ENCODE data around the gene INF2. TPM values are rescaled to one million over a fixed set of nuclear protein-coding genes. Genes with fewer than 3 reads are reported as not detected.

INF2 gene
- total RNA-seq, 1 donor from 2014 or later = 130 TPM

DNA sequence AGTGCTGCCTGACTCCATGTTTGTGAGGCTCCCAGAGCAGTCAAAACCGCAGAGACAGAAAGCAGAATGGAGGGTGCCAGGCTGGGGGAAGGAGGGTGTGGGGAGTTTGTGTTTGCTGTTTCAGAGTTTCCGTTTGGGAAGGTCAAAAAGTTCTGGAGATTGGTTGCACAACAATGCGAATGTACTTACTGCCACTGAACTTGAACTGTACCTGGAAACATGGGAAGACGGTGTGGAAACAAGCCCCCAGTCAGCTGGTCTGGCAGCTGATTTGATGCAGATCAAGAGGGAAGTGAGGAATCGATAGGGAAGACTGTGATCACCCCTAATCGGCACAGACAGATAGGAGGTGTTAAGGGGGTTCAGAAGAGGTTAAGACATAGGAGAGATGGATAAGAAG lies 35.3 kb upstream of the INF2 start:
- TF ChIP-seq CTCF (IDR thresholded peaks at IDR 0.05) = no peak
- no peak overlapping the region for H3K27ac Mint-ChIP-seq (ENCODE audit: unreplicated experiment)
- H3K9me3 Mint-ChIP-seq (ENCODE audit: unreplicated experiment) = no peaks in the 10 kb centered on the region
- DNase-seq (ENCODE audit: extremely low spot score, unreplicated experiment) = no peak
- H3K4me1 Mint-ChIP-seq (ENCODE audit: unreplicated experiment) = peaks cover 16% of the 10 kb centered on the region
- no peaks in the 10 kb centered on the region for H3K36me3 Mint-ChIP-seq (ENCODE audit: unreplicated experiment)
- peaks cover 5% of the 10 kb centered on the region for H3K27me3 Mint-ChIP-seq (ENCODE audit: unreplicated experiment)
- H3K4me3 Mint-ChIP-seq (ENCODE audit: unreplicated experiment) = no peak overlapping the region

DNA sequence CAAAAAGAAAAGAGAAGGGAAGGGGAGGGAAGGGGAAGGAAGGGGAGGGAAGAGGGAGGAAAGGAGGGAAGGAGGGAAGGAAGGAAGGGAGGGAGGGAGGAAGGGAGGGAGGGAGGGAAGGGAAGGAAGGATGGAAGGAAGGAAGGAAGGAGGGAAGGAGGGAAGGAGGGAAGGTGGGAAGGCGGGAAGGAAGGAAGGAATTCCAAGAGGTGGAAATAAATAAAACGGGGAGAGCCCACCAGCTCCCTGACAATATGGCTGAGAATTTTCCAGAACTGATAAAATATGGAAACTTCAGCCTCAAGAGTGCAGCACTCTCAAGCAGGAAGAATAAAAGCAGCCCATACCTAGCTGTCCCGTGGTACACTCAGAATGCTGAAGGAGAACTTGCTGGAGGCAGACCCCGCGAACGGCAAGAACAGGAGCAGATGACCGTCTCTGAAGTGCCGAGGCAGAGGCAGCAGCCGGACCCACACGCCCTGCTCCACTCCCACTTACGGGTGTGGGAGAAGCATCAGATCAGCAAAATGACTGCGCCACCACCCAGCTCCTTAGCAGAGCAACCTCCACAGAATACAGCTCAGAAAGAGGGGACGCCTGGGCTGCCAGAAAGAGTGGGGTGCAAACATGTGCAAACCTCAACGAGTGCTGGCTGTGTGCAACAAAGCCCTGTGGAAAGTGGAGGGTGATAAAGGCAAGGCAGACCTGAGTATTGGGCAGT lies 34.1 kb upstream of the INF2 start:
- peaks cover 16% of the 10 kb centered on the region for H3K4me1 Mint-ChIP-seq (ENCODE audit: unreplicated experiment)
- no peaks in the 10 kb centered on the region for H3K36me3 Mint-ChIP-seq (ENCODE audit: unreplicated experiment)

DNA sequence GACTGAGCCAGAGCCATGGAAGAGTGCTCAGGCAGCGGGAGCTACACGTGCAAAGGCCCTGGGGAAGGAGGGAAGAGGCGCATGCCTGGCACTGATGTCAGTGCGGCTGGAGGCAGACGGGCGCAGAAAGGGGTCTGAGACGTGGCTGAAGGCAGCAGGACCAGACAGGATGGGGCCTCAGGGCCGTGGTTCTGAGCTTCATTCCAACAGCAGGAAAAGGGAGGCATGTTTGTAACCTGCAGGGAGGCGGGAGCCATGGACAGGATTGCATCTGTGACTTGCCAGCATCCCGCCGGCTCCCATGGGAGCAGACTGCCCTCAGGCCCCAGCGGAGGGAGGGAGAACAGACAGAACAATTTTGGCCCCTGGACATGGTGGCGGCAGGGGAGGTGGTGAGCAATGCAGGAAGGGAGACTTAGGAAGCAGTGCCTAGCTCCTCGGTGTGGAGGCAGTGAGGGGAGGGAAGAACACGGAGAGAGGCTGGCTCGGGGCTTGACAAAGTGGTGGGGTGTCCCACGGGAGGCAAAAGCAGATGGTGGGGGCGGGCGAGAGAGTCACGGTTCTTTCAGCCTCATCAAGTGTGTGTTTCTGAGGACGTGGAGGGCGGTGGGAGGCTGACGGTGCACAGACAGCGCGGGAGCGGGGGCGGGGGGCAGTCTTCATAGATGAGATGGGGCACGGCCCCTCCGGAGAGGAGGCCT lies 33.3 kb upstream of the INF2 start:
- Mint-ChIP-seq H3K4me1 (ENCODE audit: unreplicated experiment) (peaks cover 16% of the 10 kb centered on the region), H3K4me3 (ENCODE audit: unreplicated experiment) (no peak overlapping the region), H3K9me3 (ENCODE audit: unreplicated experiment) (no peaks in the 10 kb centered on the region), H3K27ac (ENCODE audit: unreplicated experiment) (peak overlapping the region; percentile 41), H3K36me3 (ENCODE audit: unreplicated experiment) (no peaks in the 10 kb centered on the region), H3K27me3 (ENCODE audit: unreplicated experiment) (no peaks in the 10 kb centered on the region)
- DNase-seq (ENCODE audit: extremely low spot score, unreplicated experiment) = no peak
- TF ChIP-seq CTCF (IDR thresholded peaks at IDR 0.05) = no peak

More for the DNA sequence above, 34.1 kb upstream of the INF2 start:
- Mint-ChIP-seq H3K27me3 (ENCODE audit: unreplicated experiment) (no peaks in the 10 kb centered on the region), H3K27ac (ENCODE audit: unreplicated experiment) (no peak overlapping the region), H3K9me3 (ENCODE audit: unreplicated experiment) (no peaks in the 10 kb centered on the region), H3K4me3 (ENCODE audit: unreplicated experiment) (no peak overlapping the region)
- TF ChIP-seq CTCF (IDR thresholded peaks at IDR 0.05) = no peak
- DNase-seq (ENCODE audit: extremely low spot score, unreplicated experiment) = no peak

- no peak overlapping the region for H3K4me3 Mint-ChIP-seq (ENCODE audit: unreplicated experiment)
Observed at GRCh38 chr14:104657101-104657524, 32.3 kb upstream of the INF2 start.

More at GRCh38 chr14:104657101-104657524, 32.3 kb upstream of the INF2 start:
- H3K27ac Mint-ChIP-seq (ENCODE audit: unreplicated experiment) = no peak overlapping the region
- TF ChIP-seq CTCF (IDR thresholded peaks at IDR 0.05) = no peak
- no peaks in the 10 kb centered on the region for H3K27me3 Mint-ChIP-seq (ENCODE audit: unreplicated experiment)
- peaks cover 2% of the 10 kb centered on the region for H3K36me3 Mint-ChIP-seq (ENCODE audit: unreplicated experiment)
- DNase-seq (ENCODE audit: extremely low spot score, unreplicated experiment) = peak; percentile 83
- peaks cover 16% of the 10 kb centered on the region for H3K4me1 Mint-ChIP-seq (ENCODE audit: unreplicated experiment)
- peaks cover 4% of the 10 kb centered on the region for H3K9me3 Mint-ChIP-seq (ENCODE audit: unreplicated experiment)

Data from osteocyte (in vitro differentiated cells).